GM15510 (cell line): ENCODE results near the gene CCDC86.

Experiments
- POLR2A ChIP-seq: IDR thresholded peaks from 3 replicates; pipeline ENCODE4 v1.6.1; 2011; ENCODE audit warnings: borderline replicate concordance; ENCODE audit not compliant: insufficient read length; ENCODE audit errors: extremely low read depth

CCDC86 gene

DNA sequence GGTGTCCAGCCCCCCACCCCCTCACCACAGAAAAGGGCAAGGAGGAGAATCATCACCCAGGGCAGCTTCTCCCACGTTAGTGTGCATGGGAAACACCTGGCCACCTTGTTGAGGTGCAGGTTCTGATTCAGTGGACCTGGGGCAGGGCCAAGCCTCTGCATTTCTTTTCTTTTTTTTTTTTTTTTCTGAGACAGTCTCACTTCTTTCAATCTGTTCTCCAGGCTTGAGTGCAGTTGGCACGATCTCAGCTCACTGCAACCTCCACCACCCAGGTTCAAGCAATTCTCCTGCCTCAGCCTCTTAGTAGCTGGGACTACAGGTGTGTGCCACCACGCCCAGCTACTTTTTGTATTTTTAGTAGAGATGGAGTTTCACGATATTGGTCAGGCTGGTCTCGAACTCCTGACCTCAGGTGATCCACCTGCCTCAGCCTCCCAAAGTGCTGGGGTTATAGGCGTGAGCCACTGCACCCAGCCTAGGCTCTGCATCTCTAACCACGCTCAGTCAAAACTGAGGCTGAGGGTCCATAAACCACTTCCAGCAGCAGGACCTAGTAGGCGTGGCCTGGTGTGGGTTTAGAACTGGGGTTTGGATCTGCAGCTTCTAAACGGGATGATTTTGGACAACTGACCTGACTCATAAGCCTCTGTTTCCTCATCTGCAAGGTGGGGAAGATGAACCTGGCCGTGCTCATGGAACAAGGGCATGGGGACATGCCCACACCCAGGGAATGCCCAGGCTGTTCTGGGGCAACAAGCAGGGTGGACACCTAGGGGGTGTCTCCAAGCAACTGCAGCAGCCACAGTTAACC, 26.2 kb downstream of the CCDC86 start:
- TF ChIP-seq POLR2A = no peak

DNA sequence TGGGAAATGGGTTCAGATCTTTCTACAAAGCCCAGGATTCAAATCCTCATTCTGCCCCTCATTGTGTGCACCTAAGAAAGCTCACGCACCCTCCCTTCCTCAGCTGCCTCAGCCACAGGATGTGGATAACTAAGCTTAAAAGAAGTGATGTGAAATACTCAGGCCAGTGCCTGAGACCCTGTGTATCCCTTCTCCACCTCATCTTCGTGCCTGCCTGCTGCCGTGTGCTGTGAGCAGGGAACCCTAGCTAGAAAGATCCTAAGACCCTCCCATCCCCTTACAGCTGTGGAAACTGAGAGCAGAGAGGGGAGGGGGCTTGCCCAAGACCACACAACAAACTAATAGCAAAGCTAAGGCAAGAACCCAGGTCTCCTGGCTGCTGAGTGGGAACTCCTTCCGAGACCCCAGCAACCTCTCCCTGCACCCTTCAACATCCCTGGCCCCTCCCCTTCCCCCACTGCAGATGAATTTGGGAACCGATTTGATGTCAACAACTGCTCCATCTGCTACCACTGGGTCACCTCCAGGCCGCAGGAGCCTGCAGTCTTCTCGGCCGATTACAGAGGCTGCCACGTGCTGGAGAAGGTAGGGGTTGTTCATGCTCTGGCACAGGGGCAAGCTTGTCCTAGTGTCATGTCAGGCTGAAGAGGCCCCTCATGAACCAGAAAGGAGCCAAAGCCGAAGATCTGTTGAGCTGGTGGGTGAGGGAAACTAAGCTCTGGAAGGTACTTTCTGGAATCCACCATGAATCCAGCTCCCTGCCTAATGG, 27.0 kb downstream of the CCDC86 start:
- no peak for TF ChIP-seq POLR2A

DNA sequence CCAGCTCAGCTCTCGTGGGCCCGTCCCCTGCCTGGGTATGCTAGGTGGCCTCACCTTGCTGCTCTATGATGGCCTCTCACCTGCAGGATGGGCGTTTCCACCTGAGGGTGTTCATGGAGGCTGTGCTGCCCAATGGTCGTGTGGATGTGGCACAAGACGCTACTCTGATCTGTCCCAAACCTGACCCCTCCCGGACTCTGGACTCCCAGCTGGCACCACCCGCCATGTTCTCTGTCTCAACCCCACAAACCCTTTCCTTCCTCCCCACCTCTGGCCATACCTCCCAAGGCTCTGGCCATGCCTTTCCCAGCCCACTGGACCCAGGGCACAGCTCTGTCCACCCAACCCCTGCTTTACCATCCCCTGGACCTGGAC, 27.5 kb downstream of the CCDC86 start:
- no peak for TF ChIP-seq POLR2A

DNA sequence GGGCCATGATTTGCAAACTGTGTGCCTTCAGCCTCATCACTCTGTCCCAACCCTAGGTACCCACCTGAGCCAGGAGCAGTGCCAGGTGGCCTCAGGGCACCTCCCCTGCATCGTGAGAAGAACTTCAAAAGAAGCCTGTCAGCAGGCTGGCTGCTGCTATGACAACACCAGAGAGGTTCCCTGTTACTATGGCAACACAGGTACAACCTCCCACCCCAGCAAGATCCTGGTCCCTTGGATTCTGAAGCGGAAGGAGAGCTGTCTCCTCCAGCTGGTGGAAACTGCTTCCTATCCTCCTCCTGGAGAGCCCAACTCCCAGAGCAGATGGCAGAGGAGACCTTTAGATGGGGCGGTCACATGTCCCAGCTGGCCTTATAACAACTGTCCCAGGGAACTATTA, 28.4 kb downstream of the CCDC86 start:
- no peak for TF ChIP-seq POLR2A

DNA sequence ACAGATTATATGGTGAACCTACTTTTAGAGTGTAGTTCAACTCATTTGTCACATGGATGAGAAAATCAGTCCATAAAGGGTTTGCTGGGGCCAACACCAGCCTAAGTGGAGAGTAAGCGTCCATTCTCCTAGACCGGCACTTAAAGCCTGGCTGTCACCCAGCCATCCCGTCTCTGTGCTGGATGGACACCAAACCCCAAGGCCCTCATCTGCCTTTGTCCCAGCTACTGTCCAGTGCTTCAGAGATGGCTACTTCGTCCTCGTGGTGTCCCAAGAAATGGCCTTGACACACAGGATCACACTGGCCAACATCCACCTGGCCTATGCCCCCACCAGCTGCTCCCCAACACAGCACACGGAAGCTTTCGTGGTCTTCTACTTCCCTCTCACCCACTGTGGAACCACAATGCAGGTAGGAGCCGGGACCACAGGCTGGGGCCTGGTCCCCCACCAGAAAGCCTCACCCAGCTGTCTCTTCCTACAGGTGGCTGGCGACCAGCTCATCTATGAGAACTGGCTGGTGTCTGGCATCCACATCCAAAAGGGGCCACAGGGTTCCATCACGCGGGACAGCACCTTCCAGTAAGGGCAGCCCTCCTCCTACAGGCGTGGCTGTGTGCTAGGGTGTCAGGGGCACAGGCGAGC, 28.9 kb downstream of the CCDC86 start:
- TF ChIP-seq POLR2A = no peak

DNA sequence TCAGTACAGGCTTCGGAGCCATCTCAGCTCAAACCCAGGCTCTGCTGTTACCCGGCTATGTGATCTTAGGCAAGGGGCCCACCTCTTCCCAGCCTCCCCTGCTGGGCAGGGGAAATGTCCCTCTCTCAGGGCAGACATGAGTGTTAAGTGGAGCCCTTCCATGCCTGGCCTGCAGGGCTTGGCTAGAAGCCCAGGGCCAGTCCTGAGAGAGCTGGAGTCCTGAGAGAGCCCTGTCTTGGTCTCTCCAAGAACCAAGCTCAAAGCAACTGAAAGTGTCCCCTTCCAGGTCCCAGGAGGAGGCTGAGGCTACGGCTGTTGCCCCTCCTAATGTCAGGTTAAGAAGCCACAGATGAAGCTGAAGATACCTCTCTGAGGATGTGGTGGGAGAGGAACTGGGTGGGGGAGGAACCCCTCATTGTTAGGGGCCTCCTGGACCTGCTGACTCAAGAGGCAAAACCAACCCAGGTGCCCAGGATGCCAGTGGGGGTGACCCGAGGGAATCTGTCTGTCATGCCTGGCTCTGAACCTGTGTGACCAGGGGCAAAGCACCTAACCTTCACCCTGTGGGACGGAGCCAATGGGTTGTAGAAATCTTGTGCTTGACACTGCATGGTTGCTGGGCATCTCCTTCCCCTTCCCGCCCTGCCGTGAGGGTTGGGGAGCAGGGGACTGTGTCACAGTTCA, 29.6 kb downstream of the CCDC86 start:
- TF ChIP-seq POLR2A = no peak

DNA sequence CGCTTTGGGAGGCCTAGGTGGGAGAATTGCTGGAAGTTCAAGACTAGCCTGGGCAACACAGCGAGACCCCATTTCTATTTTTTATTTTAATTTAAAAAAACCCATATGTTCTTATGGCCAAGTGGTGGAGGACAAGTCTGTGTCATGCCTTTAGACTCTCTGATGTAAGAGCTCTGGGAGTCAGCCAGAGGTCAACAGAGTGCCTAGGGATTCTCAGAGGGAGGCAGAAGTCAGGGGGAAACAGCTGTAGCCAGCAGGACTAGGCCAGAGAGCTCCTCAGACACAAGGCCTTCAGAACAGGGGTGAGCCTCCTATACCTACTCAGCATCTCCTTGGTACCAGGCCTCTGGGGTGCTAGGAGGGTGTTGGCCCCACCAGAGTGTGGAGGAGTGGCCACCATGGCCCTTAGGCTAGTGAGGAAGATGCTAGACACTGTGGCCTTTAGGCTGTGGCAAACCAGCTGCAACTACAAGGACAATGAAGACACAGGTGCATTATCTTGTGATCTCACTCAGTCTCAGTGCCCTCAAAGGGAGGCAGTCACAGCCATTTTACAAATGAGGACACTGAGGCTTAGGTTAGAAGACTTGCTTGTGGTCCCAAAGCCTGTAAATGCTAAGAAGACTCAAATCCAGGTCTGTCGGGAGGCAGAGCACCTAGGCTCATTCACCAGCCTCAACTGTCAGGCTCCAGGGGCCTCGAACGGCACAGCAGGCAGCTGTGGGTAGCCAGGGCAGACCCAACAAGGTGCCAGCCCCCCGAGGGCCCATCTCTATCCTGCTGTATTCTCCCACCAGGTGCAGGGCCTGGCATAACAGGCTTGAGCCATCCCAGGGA, 30.4 kb downstream of the CCDC86 start:
- TF ChIP-seq POLR2A = no peak

DNA sequence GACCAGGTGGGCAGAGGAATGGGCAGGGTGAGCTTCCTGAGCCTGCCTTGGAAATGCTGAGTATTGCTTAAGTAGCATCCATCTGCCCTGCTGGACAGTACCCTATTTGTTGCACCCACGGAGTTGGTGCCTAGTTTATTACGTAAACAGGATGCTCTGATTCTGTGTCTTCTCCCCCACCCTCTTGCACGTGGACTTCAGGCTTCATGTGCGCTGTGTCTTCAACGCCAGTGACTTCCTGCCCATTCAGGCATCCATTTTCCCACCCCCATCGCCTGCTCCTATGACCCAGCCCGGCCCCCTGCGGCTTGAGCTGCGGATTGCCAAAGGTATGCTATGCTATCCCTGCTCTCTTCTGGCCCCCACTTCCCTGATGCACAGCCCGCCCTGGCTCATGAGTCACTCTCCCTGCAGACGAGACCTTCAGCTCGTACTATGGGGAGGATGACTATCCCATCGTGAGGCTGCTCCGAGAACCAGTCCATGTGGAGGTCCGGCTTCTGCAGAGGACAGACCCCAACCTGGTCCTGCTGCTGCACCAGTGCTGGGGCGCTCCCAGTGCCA, 31.1 kb downstream of the CCDC86 start:
- no peak for TF ChIP-seq POLR2A

DNA sequence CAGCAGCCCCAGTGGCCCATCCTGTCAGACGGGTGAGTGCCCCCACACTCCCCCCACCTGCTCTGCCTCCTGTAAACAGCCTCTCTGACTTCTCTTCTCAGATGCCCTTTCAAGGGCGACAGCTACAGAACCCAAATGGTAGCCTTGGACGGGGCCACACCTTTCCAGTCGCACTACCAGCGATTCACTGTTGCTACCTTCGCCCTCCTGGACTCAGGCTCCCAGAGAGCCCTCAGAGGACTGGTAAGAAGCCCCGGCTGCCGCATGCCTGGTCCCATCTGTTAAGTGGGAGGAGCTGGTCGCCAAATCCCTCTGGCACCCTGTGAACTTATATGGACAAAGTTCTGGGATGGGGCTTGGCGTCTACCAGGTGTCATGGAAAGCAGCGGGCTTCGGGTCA, 31.6 kb downstream of the CCDC86 start:
- TF ChIP-seq POLR2A = no peak

DNA sequence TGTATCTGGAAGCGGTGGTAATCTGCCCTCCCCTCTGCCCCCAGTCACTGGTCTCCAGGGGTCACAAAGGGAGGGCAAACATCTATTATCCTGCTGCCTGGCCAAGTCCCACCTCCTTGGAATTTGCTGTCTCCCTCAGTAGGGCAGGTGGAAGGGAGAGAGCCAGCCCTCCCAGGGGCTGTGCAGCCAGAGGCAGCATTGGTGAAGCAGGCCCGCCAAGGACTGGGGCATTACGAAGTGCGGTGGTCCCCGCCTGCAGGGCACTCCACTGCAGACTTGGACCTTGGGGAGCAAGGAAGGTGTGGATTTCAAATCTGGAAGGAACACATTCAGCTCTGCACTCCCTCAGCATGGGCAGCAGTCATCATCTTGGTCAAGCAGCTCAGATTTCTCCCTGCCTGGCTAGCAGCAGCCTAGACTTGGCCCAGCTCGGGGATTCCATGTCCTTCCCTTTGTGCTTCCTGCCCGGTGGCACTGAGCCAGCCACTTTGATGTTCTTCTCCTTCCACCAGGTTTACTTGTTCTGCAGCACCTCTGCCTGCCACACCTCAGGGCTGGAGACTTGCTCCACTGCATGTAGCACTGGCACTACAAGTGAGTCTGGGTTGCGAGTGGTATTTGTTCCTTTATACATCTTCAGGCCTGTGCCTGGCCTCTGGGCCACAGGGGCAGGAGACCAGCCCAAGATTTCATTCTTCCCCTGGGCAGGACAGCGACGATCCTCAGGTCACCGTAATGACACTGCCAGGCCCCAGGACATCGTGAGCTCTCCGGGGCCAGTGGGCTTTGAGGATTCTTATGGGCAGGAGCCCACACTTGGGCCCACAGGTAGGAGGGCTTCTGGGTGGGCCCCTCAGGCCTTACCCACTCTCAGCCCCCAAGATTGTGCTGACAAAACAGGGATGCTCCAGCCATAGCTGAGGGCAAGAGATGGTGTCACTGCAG, 32.8 kb downstream of the CCDC86 start:
- TF ChIP-seq POLR2A = no peak

DNA sequence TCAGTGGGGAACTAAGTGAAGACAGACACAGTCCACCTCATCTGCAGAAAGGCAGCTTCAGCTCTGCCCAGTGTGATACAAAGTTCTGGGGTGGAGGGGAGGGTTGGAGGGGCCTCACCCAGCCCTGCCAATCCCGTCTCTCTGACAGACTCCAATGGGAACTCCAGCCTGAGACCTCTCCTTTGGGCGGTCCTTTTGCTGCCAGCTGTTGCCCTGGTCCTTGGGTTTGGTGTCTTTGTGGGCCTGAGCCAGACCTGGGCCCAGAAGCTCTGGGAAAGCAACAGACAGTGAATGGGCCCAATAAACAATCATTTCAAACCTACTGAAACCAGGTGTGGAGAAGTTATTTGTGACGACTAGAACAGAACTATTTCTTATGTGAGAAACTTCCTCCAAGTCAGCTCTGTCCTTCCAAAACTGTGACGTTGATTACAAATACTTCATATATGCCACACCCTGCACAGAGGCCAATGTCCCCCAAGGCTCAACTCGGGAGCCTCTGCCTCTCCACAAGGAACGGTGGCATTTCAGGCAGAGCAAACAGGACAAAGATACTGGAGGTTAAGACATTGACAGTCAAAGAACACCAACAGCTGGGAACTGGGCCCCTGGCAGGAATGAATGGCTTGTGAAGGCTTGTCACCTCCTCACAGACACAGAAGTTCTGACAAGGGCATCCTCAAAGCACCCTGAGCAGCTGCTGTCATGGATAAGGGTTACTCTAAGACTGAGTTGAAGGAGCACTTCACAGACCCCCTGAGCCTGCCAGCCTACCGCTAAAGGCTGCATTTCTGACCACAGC, 33.7 kb downstream of the CCDC86 start:
- TF ChIP-seq POLR2A = no peak

DNA sequence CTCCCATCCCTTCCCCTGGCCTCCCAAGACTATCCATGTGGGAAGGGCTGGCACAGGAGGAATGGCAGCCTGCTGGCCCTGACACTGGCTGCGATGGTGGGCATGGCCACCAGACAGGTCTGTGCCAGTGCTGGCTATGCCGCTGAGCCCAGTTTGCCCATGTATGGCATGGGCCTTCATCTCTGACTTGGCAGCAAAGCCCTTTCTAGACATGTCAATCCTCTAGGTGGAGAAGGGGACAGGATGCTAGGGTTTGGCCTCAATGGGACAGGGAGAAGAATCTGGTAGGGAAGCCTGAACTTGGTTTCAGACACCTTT, 34.2 kb downstream of the CCDC86 start:
- no peak for TF ChIP-seq POLR2A

DNA sequence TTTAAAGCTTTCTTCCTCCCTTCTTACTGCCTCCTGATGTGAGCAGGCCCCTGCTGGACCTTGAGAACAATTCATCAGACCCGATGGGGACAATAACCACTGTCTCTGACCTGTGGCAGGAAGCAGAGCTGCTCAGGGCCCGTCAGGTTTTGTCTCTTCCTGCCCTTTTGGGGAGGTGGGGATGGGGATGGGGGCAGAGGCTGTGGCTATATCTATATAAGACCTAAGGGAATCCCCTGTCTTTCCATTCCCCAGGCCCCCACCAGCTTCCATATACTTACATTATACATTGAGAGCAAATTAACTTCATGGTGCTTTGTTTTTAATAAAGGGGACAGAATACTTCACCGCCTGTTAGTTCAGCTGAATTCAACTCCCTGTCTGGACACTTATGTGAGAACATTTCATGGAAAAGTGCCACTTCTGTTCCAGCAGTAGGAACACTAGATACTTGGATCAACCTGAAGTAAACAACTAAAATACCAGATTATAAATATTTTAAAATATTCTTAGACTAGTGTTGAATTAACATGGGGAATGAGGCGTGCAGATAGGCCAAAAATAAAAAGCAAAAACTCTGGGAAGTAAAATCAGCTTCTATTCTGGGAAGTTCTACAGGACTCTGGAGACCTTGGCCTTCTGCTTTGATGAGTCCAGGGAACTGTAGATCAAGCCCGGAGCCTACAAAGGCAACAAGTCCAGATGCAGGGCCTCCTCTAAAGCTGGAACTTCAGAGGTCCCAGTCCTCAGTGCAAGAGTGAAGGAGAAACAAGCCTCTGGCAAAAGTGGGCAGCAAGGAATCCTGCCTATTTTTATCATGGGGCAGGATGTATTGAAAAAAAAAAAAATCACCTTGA, 36.6 kb downstream of the CCDC86 start:
- TF ChIP-seq POLR2A = no peak
